OCI-LY7 (cell line): ENCODE data around the gene P2RX6. TPM values are rescaled to one million over a fixed set of nuclear protein-coding genes. Genes with fewer than 3 reads are reported as not detected.
"Not testable (repeated sequence)": the region's sequence is repeated elsewhere in the genome, so short reads cannot be mapped to it uniquely, and the experiment has no call there.

Experiments
- BruUV-seq: library from RNA; stranded (reverse); fragments of 400-500 nt; replicated peaks from 2 replicates; lab custom pipeline; 2021; lab: Mats Ljungman, UMichigan
- CTCF ChIA-PET: fragments of 300-600 bp; sonication (Branson Sonifier 250); formaldehyde crosslinking; loops from one replicate; lab custom pipeline; 2022; ENCODE audit warnings: antibody characterized with exemption; ENCODE audit not compliant: unreplicated experiment; lab: Charles Lee
- POLR2A ChIA-PET: fragments of 300-600 bp; sonication (Branson Sonifier 250); formaldehyde crosslinking; loops from one replicate; lab custom pipeline; 2022; ENCODE audit warnings: antibody characterized with exemption; lab: Charles Lee
- DNase-seq: peaks from one replicate; pipeline ENCODE4 v3.0.0-alpha.2; 2015; ENCODE audit warnings: low spot score
- H2AFZ ChIP-seq: fragments of 200-600 bp; sonication (generic), shearing (Covaris generic); 2 replicates; pipeline ENCODE4 v1.6.1; 2014; ENCODE audit warnings: mild to moderate bottlenecking, antibody characterized with exemption, low read length, moderate library complexity
- H3K27ac ChIP-seq: fragments of 200-600 bp; sonication (generic); 2 replicates; pipeline ENCODE4 v1.5.1; 2014; ENCODE audit warnings: mixed run types, low read depth, mild to moderate bottlenecking, moderate library complexity, low read length, inconsistent platforms; ENCODE audit not compliant: poor library complexity, severe bottlenecking
- H3K36me3 ChIP-seq: fragments of 200-600 bp; sonication (generic); 2 replicates; pipeline ENCODE4 v1.6.1; 2014; ENCODE audit warnings: mild to moderate bottlenecking, antibody characterized with exemption, low read length, moderate library complexity, mixed read lengths; ENCODE audit not compliant: insufficient read depth
- H3K4me1 ChIP-seq: fragments of 200-600 bp; sonication (generic); 2 replicates; pipeline ENCODE4 v1.5.1; 2014; ENCODE audit warnings: mild to moderate bottlenecking, low read length; ENCODE audit not compliant: insufficient read depth, poor library complexity, severe bottlenecking
- H3K4me2 ChIP-seq: fragments of 200-600 bp; sonication (generic); 2 replicates; pipeline ENCODE4 v1.6.1; 2014; ENCODE audit warnings: mild to moderate bottlenecking, low read length
- H3K4me3 ChIP-seq: fragments of 200-600 bp; sonication (generic); 2 replicates; pipeline ENCODE4 v1.5.1; 2014; ENCODE audit warnings: mild to moderate bottlenecking, low read depth, low read length; ENCODE audit not compliant: poor library complexity, severe bottlenecking
- H3K79me2 ChIP-seq: fragments of 200-600 bp; sonication (generic); 2 replicates; pipeline ENCODE4 v1.6.1; 2016; ENCODE audit warnings: low read depth, mild to moderate bottlenecking, low read length, moderate library complexity, mixed read lengths; ENCODE audit not compliant: insufficient read depth
- H3K9me2 ChIP-seq: fragments of 200-600 bp; sonication (generic); 2 replicates; pipeline ENCODE4 v1.6.1; 2016; ENCODE audit warnings: mild to moderate bottlenecking, low read length, mixed read lengths; ENCODE audit not compliant: insufficient read depth
- H3K9me3 ChIP-seq: fragments of 200-600 bp; sonication (generic); 2 replicates; pipeline ENCODE4 v1.6.1; 2014; ENCODE audit warnings: mild to moderate bottlenecking, mixed run types, low read length, mixed read lengths
- H4K20me1 ChIP-seq: fragments of 200-600 bp; sonication (generic); 2 replicates; pipeline ENCODE4 v1.6.1; 2014; ENCODE audit warnings: mild to moderate bottlenecking, antibody characterized with exemption, low read length, moderate library complexity, mixed read lengths; ENCODE audit not compliant: insufficient read depth
- EZH2phosphoT487 ChIP-seq: fragments of 200-600 bp; sonication (generic); IDR thresholded peaks from 2 replicates; pipeline ENCODE4 v1.6.1; 2018; ENCODE audit warnings: low read depth, borderline replicate concordance, mild to moderate bottlenecking, mixed run types, antibody characterized with exemption, low read length, moderate library complexity, mixed read lengths
- intact Hi-C: fragments of 100-400 bp; cut with micrococcal nuclease; formaldehyde crosslinking; loops from one replicate; pipeline ENCODE4 v1.10.0; 2022; ENCODE audit not compliant: unreplicated experiment
- total RNA-seq, 2 experiments: library from RNA; depleted of rRNA in 1 of 2; stranded (reverse); fragments of >200 nt in 1 of 2; shearing (Covaris generic) in 1 of 2; gene quantifications; 2 replicates each; pipeline ENCODE4 v1.2.3, GENCODE V29; 2014 to 2022
- TF ChIP-seq, protein P1 (sequence below): fragments of 200-600 bp; sonication (generic); conservative IDR thresholded peaks from 2 replicates; pipeline ENCODE4 v1.5.1; 2014; ENCODE audit warnings: mild to moderate bottlenecking, antibody characterized with exemption, low read length, moderate library complexity, mixed read lengths

Gene P2RX6
- total RNA-seq, 2 experiments from 2014 or later, result 0.06 to 0.32 TPM

DNA sequence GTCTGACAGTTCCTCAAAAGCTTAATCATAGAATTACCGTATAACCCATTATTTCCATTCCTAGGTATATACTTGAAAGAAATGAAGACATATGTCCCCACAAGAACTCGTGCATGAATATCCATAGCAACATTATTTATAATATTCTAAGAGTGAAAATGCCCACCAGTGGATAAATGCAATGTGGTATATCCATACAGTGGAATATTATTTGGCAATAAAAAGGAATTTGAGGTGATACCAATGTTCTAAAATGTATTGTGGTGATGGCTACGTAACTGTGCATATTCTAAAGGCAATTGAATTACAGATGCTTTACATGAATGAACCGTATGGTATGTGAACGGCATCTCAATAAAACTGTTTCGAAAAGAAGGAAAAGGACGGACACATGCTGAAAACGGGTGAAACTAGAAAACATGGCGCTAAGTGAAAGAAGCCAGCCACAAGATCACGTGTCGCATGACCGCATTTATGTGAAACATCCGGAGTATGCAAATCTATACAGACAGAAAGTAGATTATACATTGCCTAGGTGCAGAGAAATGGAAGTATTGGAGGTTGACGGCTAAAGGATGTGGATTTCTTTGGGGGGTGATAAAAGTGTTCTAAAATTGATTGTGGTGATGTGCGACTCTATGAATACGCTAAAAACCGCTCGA, 46.8 kb downstream of the P2RX6 start:
- POLR2A ChIA-PET, H3K9me3 ChIP-seq, BruUV-seq, H3K79me2 ChIP-seq, H4K20me1 ChIP-seq, H3K4me3 ChIP-seq, H3K9me2 ChIP-seq, H3K4me1 ChIP-seq, CTCF ChIA-PET, H3K36me3 ChIP-seq, H3K27ac ChIP-seq, intact Hi-C loops, DNase-seq, H3K4me2 ChIP-seq, H2AFZ ChIP-seq: not testable (repeated sequence)

DNA sequence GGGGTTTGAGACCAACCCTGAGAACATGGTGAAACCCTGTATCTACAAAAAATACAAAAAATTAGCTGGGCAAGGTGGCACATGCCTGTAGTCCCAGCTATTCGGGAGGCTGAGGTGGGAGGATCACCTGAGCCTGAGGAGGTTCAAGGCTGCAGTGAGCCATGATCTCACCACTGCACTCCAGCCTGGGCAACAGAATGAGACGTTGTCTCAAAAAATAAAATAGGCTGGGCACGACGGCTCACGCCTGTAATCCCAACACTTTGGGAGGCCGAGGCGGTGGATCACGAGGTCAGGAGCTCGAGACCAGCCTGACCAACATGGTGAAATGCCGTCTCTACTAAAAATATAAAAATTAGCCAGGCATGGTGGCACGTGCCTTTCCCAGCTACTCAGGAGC, 49.5 kb downstream of the P2RX6 start:
- H4K20me1 ChIP-seq, H3K27ac ChIP-seq, H3K4me1 ChIP-seq, DNase-seq, H3K4me2 ChIP-seq, intact Hi-C loops, H2AFZ ChIP-seq, H3K36me3 ChIP-seq, BruUV-seq, H3K9me2 ChIP-seq, H3K4me3 ChIP-seq, H3K79me2 ChIP-seq, H3K9me3 ChIP-seq, CTCF ChIA-PET: not testable (repeated sequence)
- POLR2A ChIA-PET, result interaction anchor here (0.6 kb wide), 1 partner anchor 24 kb away, joined by 3 read pairs; no protein-coding TSS in a partner anchor

DNA sequence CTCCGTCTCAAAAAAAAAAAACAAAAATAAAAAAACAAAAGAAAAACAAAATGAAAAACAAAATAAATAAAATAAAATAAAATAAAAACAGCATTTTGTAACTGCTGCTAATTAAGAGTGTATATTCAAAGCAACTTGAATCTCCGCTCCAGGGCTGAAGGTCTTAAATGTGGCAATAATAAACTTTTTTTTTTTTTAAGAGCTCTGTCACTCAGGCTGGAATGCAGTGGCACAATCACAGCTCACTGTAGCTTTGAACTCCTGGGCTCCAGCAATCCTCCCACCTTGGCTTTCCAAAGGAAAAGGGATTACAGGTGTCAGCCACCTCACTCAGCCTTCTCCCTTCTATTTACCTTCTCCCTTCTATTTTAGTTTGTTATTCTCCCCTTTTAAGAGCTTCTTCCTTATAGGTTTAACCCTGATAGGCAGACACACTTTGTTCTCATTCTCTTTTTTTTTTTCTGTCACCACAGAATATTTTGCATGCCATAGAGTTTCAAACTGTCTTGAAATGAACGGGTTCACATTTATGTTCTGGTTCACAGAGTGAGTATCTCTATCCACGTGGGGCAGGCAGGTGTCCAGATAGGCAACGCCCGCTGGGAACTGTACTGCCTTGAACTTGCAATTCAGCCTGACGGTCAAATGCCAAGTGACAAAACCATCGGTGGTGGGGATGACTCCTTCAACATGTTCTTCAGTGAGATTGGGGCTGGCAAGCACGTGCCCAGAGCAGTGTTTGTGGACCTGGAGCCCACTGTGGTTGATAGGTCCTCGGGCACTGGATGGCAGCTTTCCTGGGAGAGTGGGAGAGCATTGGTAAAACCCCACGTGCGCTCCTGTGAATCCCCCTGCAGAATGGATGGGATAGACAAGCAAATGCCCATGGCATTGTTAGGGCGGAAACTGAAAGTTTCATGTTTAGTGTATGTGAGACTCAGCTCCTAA, 50.2 kb downstream of the P2RX6 start:
- no peak overlapping the region for H3K27ac ChIP-seq
- no peaks in the 10 kb centered on the region for H3K4me1 ChIP-seq
- no peaks in the 10 kb centered on the region for H3K9me3 ChIP-seq
- ChIA-PET POLR2A (interaction anchor here (0.6 to 0.8 kb wide), 2 partner anchors 19 to 29 kb away, joined by 3 read pairs; no protein-coding TSS in a partner anchor), CTCF (no interaction called here)
- intact Hi-C loops, result no loop called here
- H3K36me3 ChIP-seq, result no peaks in the 10 kb centered on the region
- no TSS peak for BruUV-seq
- no peaks in the 10 kb centered on the region for H4K20me1 ChIP-seq
- H3K79me2 ChIP-seq, result no peaks in the 10 kb centered on the region
- no peak overlapping the region for H3K4me2 ChIP-seq
- no peak overlapping the region for H3K4me3 ChIP-seq
- no peaks in the 10 kb centered on the region for H3K9me2 ChIP-seq
- TF ChIP-seq EZH2phosphoT487, result no peak
- TF ChIP-seq, protein P1, sequence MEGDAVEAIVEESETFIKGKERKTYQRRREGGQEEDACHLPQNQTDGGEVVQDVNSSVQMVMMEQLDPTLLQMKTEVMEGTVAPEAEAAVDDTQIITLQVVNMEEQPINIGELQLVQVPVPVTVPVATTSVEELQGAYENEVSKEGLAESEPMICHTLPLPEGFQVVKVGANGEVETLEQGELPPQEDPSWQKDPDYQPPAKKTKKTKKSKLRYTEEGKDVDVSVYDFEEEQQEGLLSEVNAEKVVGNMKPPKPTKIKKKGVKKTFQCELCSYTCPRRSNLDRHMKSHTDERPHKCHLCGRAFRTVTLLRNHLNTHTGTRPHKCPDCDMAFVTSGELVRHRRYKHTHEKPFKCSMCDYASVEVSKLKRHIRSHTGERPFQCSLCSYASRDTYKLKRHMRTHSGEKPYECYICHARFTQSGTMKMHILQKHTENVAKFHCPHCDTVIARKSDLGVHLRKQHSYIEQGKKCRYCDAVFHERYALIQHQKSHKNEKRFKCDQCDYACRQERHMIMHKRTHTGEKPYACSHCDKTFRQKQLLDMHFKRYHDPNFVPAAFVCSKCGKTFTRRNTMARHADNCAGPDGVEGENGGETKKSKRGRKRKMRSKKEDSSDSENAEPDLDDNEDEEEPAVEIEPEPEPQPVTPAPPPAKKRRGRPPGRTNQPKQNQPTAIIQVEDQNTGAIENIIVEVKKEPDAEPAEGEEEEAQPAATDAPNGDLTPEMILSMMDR, result no peak
- no peak for DNase-seq
- no peak overlapping the region for H2AFZ ChIP-seq
